HG03060 (cell line): ENCODE results near the gene DISC1.
"Not testable (repeated sequence)": the region's sequence is repeated elsewhere in the genome, so short reads cannot be mapped to it uniquely, and the experiment has no call there.

Experiments
- ATAC-seq: cut with Tn5 transposase; IDR thresholded peaks from one replicate; pipeline ENCODE4 v1.9.1; 2021; ENCODE audit warnings: low read depth, moderate number of reproducible peaks; ENCODE audit not compliant: unreplicated experiment

Gene DISC1

GRCh38 chr1:231634323-231635013, 7.9 kb downstream of the DISC1 start:
- ATAC-seq, result no peak

GRCh38 chr1:231636157-231636556, 9.6 kb downstream of the DISC1 start:
- no peak for ATAC-seq

GRCh38 chr1:231636922-231637321, 10.3 kb downstream of the DISC1 start:
- not testable (repeated sequence) for ATAC-seq

GRCh38 chr1:231638647-231639046, 12.1 kb downstream of the DISC1 start:
- ATAC-seq, result no peak

GRCh38 chr1:231639819-231640218, 13.2 kb downstream of the DISC1 start:
- ATAC-seq, result no peak

GRCh38 chr1:231641444-231641843, 14.9 kb downstream of the DISC1 start:
- ATAC-seq, result not testable (repeated sequence)

- not testable (repeated sequence) for ATAC-seq
Measured at GRCh38 chr1:231642061-231642460, 15.5 kb downstream of the DISC1 start.

- ATAC-seq, result no peak
Measured at GRCh38 chr1:231642618-231643017, 16.0 kb downstream of the DISC1 start.

GRCh38 chr1:231643071-231643934, 16.7 kb downstream of the DISC1 start:
- no peak for ATAC-seq

- ATAC-seq, result no peak
Measured at GRCh38 chr1:231643935-231644237, 17.3 kb downstream of the DISC1 start.

GRCh38 chr1:231645634-231646033, 19.0 kb downstream of the DISC1 start:
- not testable (repeated sequence) for ATAC-seq

GRCh38 chr1:231646165-231646564, 19.6 kb downstream of the DISC1 start:
- not testable (repeated sequence) for ATAC-seq

- ATAC-seq, result not testable (repeated sequence)
Measured at GRCh38 chr1:231651621-231652260, 25.2 kb downstream of the DISC1 start.

- ATAC-seq, result no peak
Measured at GRCh38 chr1:231653632-231654031, 27.0 kb downstream of the DISC1 start.

GRCh38 chr1:231656741-231657140, 30.2 kb downstream of the DISC1 start:
- ATAC-seq, result no peak

- not testable (repeated sequence) for ATAC-seq
Measured at GRCh38 chr1:231658223-231658622, 31.6 kb downstream of the DISC1 start.

- ATAC-seq, result no peak
Measured at GRCh38 chr1:231660198-231660597, 33.6 kb downstream of the DISC1 start.

- ATAC-seq, result no peak
Measured at GRCh38 chr1:231663211-231663792, 36.7 kb downstream of the DISC1 start.

- no peak for ATAC-seq
Measured at GRCh38 chr1:231665101-231665500, 38.5 kb downstream of the DISC1 start.

- ATAC-seq, result no peak
Measured at GRCh38 chr1:231665726-231666125, 39.1 kb downstream of the DISC1 start.
